HG03558 (cell line): ENCODE measurements around the gene DNAH1.
"Not testable (repeated sequence)": the region's sequence is repeated elsewhere in the genome, so short reads cannot be mapped to it uniquely, and the experiment has no call there.

Source experiments
- ATAC-seq: cut with Tn5 transposase; IDR thresholded peaks from one replicate; pipeline ENCODE4 v1.9.1; 2021; ENCODE audit warnings: moderate number of reproducible peaks; ENCODE audit not compliant: unreplicated experiment; ENCODE audit errors: extremely low read depth

Gene DNAH1

GRCh38 chr3:52331091-52331490, 15.0 kb downstream of the DNAH1 start:
- no peak for ATAC-seq

GRCh38 chr3:52331906-52332305, 15.8 kb downstream of the DNAH1 start:
- ATAC-seq = no peak

GRCh38 chr3:52333869-52334557, 17.9 kb downstream of the DNAH1 start:
- ATAC-seq = no peak

DNA sequence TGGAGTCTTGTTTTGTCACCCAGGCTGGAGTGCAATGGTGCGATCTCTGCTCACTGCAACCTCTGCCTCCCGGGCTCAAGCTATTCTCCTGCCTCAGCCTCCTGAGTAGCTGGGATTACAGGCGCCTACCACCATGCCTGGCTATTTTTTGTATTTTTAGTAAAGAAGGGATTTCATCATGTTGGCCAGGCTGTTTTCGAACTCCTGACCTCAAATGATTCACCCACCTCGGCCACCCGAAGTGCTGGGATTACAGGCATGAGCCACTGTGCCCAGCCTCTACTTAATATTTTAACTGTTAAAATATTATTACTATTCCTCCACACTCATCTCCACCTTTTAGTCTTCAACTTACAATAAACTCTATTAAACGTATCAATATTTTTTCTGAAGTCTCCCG, 22.0 kb downstream of the DNAH1 start:
- ATAC-seq = not testable (repeated sequence)

DNA sequence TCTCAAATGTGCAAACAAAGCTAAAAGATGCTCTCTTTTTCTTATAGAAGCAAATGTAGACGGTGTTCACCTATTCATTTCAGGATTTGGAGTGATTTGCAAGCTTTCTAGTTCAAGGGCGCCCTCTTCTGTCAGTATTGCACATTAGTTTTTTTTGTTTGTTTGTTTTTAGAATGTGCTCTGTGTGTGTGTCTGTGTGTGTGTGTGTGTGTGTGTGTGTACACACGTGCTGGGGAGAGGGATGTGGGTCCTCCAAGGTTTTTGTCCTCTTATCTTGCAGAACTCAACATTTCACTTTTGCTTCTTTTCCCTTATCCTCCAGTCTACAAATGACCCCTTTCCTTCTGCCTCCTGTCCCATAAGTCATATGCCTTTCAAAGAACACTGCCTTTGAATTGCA, 23.5 kb downstream of the DNAH1 start:
- no peak for ATAC-seq

- ATAC-seq = no peak
Observed at GRCh38 chr3:52341123-52341522, 25.0 kb downstream of the DNAH1 start.

- no peak for ATAC-seq
Observed at GRCh38 chr3:52343946-52344600, 28.0 kb downstream of the DNAH1 start.

DNA sequence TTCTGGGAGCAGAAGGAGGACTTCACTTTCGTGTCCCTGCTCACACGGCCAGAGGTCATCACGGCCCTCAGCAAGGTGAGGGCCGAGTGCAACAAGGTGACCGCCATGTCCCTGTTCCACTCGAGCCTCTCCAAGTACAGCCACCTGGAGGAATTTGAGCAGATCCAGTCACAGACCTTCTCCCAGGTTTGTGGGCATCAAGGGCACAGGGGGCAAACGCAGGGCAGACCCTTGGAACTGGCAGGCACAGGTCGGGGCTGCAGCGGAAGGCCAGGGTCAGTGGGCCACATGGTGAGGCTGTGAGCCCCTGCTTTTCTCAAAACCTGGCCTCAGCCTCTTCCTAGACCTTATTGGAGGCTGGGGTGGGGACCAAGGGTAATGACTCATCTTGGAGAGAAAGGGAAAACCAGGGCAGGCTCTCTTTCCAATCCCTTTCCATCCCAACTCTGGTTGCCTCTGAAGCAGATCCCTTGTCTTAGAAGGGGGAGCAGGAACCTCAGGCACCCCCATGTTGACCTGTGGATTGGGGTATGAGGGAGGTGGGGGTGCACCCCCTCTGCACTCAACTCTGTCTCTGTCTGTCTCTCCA, 29.5 kb downstream of the DNAH1 start:
- ATAC-seq = no peak

GRCh38 chr3:52346623-52347530, 30.8 kb downstream of the DNAH1 start:
- no peak for ATAC-seq

- ATAC-seq = no peak
Observed at GRCh38 chr3:52347716-52348635, 31.9 kb downstream of the DNAH1 start.

- no peak for ATAC-seq
Observed at GRCh38 chr3:52349131-52349530, 33.0 kb downstream of the DNAH1 start.

- ATAC-seq = no peak
Observed at GRCh38 chr3:52349611-52350395, 33.7 kb downstream of the DNAH1 start.

GRCh38 chr3:52350416-52350815, 34.3 kb downstream of the DNAH1 start:
- ATAC-seq = no peak

DNA sequence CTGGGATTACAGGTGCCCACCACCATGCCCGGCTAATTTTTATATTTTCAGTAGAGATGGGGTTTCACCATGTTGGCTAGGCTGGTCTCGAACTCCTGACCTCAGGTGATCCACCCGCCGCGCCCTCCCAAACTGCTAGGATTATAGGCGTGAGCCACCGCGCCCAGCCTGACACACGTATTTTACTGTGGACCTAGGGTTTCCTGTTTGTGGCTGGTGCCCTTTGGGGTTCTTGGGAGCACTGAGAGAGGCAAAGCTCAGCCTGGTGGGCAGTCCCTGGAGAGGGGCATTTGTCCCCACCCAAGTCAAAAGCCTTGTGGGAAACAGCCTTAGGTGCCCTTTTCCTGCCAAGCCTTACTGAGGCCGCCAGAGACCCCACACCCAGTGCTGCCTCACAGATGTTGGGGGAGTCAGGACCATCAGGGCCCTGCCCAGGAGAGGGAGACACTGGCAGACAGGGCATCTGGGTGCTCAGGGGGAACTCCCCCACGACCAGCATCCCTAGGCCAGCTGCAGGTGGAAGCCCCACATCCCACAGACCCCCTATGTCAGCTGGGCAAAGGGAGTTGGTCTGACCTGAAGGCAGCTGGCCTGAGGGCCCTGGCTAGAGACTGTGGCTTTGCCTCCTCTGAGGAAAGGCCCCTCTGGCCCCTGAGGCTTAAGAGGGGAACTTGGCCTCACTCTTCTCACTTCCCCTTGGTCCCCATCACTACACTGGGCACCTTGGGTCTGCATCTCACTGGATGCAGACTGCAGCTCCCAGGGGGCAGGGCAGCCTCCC, 35.1 kb downstream of the DNAH1 start:
- no peak for ATAC-seq

GRCh38 chr3:52351762-52352368, 35.7 kb downstream of the DNAH1 start:
- no peak for ATAC-seq

DNA sequence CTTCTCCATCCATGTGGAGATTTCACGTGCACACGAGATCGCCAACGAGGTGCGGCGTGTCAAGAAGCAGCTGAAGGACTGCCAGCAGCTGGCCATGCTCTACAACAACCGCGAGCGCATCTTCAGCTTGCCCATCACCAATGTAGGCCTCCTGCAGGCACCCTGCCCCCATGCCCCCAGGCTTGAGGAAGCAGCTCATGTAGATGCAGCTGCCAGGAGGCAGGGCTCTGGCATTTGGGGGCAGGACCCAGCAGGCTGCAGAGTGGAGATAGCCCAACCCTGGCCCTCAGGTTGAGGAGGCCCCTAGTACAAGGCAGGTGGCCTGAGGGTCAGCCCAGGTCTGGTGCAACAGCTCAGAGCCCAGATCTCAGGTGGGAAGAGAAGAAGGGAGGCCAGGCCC, 36.4 kb downstream of the DNAH1 start:
- no peak for ATAC-seq

GRCh38 chr3:52353291-52353855, 37.3 kb downstream of the DNAH1 start:
- ATAC-seq = no peak
